Activated T-cell treated with anti-CD3 and anti-CD28 coated beads for 24 hours (primary cell): ENCODE data around the gene SNN.

Experiments
- DNase-seq: peaks from one replicate; pipeline ENCODE4 v3.0.0-alpha.2; 2020; ENCODE audit warnings: low read depth

SNN gene

GRCh38 chr16:11679941-11680911, 12.0 kb downstream of the SNN start:
- DNase-seq = no peak

GRCh38 chr16:11681556-11681955, 13.3 kb downstream of the SNN start:
- DNase-seq = no peak

- DNase-seq = no peak
Observed at GRCh38 chr16:11681976-11682654, 13.9 kb downstream of the SNN start.

GRCh38 chr16:11682655-11683096, 14.4 kb downstream of the SNN start:
- DNase-seq = no peak

- DNase-seq = no peak
Observed at GRCh38 chr16:11683145-11683544, 14.9 kb downstream of the SNN start.

GRCh38 chr16:11684231-11685025, 16.2 kb downstream of the SNN start:
- DNase-seq = no peak

- DNase-seq = no peak
Observed at GRCh38 chr16:11685844-11686618, 17.8 kb downstream of the SNN start.

- DNase-seq = no peak
Observed at GRCh38 chr16:11686713-11687380, 18.6 kb downstream of the SNN start.

- DNase-seq = no peak
Observed at GRCh38 chr16:11687601-11688519, 19.6 kb downstream of the SNN start.

- DNase-seq = no peak
Observed at GRCh38 chr16:11688520-11688886, 20.2 kb downstream of the SNN start.

GRCh38 chr16:11689031-11689840, 21.0 kb downstream of the SNN start:
- DNase-seq = no peak

GRCh38 chr16:11691235-11691634, 23.0 kb downstream of the SNN start:
- DNase-seq = no peak

GRCh38 chr16:11691771-11692170, 23.5 kb downstream of the SNN start:
- DNase-seq = no peak

- DNase-seq = no peak
Observed at GRCh38 chr16:11692171-11692570, 23.9 kb downstream of the SNN start.

- no peak for DNase-seq
Observed at GRCh38 chr16:11692651-11693050, 24.4 kb downstream of the SNN start.

- DNase-seq = no peak
Observed at GRCh38 chr16:11696266-11697012, 28.2 kb downstream of the SNN start.

GRCh38 chr16:11697319-11697718, 29.1 kb downstream of the SNN start:
- DNase-seq = no peak

- no peak for DNase-seq
Observed at GRCh38 chr16:11698271-11698689, 30.0 kb downstream of the SNN start.
